Progenitor cell of endocrine pancreas (in vitro differentiated cells): ENCODE results near the gene IPO9. TPM values are rescaled to one million over a fixed set of nuclear protein-coding genes. Genes with fewer than 3 reads are reported as not detected.

ENCODE experiments used
- DNase-seq: peaks from one replicate; pipeline ENCODE4 v3.0.0; 2021; ENCODE audit warnings: low spot score; ENCODE audit not compliant: unreplicated experiment
- H3K27ac Mint-ChIP-seq: 2 replicates; pipeline ENCODE4 v1.8.0; 2021; ENCODE audit warnings: mild to moderate bottlenecking, moderate library complexity, mixed read lengths
- H3K27me3 Mint-ChIP-seq: 2 replicates; pipeline ENCODE4 v1.8.0; 2021; ENCODE audit warnings: mixed read lengths
- H3K36me3 Mint-ChIP-seq: 2 replicates; pipeline ENCODE4 v1.8.0; 2022; ENCODE audit warnings: mixed read lengths; ENCODE audit not compliant: insufficient read depth
- H3K4me1 Mint-ChIP-seq: 2 replicates; pipeline ENCODE4 v1.8.0; 2021; ENCODE audit warnings: low read depth, mixed read lengths
- H3K4me3 Mint-ChIP-seq: 2 replicates; pipeline ENCODE4 v1.8.0; 2021; ENCODE audit warnings: low read depth, mild to moderate bottlenecking, moderate library complexity, mixed read lengths
- H3K9me3 Mint-ChIP-seq: 2 replicates; pipeline ENCODE4 v1.8.0; 2021; ENCODE audit warnings: low read depth, mixed read lengths
- total RNA-seq: library from RNA; stranded (reverse); gene quantifications from 2 replicates; pipeline ENCODE4 v1.2.1, GENCODE V29; 2021
- TF ChIP-seq, protein P1 (sequence below): fragments of 200-600 bp; sonication (generic); IDR thresholded peaks from one replicate; pipeline ENCODE4 v1.5.0; 2021; ENCODE audit warnings: antibody characterized with exemption, mild to moderate bottlenecking; ENCODE audit not compliant: unreplicated experiment

IPO9 gene
- total RNA-seq, 1 donor from 2014 or later = 99.8 TPM

DNA sequence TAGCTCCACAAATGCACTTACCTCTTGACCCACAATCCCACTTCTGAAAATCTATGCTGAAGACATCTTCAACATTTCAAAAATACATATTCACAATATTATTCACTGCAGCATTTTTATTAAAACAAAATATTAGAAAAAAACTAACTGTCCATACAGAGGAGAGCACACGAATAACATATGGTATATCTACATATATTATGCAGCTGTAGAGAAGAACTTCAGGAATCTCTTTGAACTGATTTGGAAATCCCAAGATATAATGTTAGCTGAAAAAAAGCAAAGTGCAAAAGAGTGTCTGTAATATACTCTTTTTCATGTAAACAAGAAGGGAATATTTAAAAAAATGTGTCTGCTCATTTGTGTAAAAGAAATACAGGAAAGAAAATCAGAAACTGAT lies 11.5 kb downstream of the IPO9 start:
- no peak for DNase-seq
- TF ChIP-seq, protein P1, sequence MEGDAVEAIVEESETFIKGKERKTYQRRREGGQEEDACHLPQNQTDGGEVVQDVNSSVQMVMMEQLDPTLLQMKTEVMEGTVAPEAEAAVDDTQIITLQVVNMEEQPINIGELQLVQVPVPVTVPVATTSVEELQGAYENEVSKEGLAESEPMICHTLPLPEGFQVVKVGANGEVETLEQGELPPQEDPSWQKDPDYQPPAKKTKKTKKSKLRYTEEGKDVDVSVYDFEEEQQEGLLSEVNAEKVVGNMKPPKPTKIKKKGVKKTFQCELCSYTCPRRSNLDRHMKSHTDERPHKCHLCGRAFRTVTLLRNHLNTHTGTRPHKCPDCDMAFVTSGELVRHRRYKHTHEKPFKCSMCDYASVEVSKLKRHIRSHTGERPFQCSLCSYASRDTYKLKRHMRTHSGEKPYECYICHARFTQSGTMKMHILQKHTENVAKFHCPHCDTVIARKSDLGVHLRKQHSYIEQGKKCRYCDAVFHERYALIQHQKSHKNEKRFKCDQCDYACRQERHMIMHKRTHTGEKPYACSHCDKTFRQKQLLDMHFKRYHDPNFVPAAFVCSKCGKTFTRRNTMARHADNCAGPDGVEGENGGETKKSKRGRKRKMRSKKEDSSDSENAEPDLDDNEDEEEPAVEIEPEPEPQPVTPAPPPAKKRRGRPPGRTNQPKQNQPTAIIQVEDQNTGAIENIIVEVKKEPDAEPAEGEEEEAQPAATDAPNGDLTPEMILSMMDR = no peak
- Mint-ChIP-seq H3K9me3 (no peaks in the 10 kb centered on the region), H3K4me3 (no peak overlapping the region), H3K4me1 (peaks cover 5% of the 10 kb centered on the region), H3K36me3 (peaks cover 8% of the 10 kb centered on the region), H3K27me3 (no peaks in the 10 kb centered on the region), H3K27ac (no peak overlapping the region)

DNA sequence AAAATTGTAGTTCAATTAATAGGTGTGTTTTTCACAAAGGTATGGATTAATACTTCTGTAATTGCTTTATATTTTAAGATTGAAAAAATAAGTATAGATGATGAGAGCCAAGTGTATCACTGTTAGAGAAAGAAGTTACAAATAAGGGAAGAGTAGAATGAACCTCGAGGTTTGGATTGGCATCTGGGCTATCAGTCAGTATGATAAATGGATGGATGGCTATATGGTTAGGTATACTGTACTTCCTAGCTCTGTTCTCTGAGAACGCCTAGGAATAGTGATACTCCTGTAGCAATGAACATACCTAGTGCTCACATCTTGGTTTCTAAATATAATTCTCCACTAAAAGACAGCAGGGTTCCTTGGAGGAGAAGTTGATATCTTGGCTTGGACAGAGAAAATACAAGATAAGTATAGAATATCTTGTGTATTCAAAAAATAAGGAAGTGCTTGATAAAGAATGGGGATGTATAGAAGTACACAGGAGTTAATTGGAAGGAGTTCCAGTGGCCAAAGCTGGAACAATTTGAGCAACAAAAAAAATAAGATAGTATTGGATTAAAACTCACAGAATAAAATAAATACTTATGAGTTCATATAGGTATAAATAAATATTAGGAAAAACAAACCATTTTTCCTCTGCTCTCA lies 12.4 kb downstream of the IPO9 start:
- peaks cover 5% of the 10 kb centered on the region for H3K4me1 Mint-ChIP-seq
- H3K9me3 Mint-ChIP-seq = no peaks in the 10 kb centered on the region
- H3K4me3 Mint-ChIP-seq = no peak overlapping the region
- TF ChIP-seq, protein P1 = no peak
- no peak for DNase-seq
- no peak overlapping the region for H3K27ac Mint-ChIP-seq
- peaks cover 6% of the 10 kb centered on the region for H3K36me3 Mint-ChIP-seq
- no peaks in the 10 kb centered on the region for H3K27me3 Mint-ChIP-seq

DNA sequence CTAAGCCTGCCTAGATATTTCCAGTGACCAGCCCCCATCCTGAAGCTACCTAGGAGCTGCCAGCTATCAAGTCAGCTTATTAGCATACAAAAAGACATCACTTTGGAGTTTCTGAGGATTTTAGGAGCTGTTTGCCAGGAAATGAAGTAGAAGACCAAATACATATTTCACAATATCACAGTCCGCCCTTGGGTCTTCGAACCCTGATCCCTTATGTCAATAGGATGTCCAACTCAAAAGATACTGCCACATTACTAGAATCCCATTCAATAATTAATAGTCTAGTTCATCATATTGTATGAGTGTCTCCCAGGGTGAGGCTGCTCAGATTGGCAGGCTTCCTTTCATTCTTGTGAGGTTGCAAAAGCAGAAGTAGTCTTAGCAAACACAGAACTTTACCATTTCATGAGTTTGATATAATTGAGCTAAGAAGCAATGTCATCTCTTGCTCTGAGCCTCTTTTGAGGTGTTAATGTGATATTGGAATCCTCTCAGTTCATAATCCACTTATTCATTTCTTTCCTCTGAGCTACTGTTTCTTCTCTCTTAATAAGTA lies 13.6 kb downstream of the IPO9 start:
- Mint-ChIP-seq H3K9me3 (no peaks in the 10 kb centered on the region), H3K36me3 (peaks cover 6% of the 10 kb centered on the region), H3K27ac (peak overlapping the region; percentile 62), H3K4me3 (no peak overlapping the region), H3K27me3 (no peaks in the 10 kb centered on the region), H3K4me1 (peaks cover 5% of the 10 kb centered on the region)
- DNase-seq = no peak
- TF ChIP-seq, protein P1 = no peak

DNA sequence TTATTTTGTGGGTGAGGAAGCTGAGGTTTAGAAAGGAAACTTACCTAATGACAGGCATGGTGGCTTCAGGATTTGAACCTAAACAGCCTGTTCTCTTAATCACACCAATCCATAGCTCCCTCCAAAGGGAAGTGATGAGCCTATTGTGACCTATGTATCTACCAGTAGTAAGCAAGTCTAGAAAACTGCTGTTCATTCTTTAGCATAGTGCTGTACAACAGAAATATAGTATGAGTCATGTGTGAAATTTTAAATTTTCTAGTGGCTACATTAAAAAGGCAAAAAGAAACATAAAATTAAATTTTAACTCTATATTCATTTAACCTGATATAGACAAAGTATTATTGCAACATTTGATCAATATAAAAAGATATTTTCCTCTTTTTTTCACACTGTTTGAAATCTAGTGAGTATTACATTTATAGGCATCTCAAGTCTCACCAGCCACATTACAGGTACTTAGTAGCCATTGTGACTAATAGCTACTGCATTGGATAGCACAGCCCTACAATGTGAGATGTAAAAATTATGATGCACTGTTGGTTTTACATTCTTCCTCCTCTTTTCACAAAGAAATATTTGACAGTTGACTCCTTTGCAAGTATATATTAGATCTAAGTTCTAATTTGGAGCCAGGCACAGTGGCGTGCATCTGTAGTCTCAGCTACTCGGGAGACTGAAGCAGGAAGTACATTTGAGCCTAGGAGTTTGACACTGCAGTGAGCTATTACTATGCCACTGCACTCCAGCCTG lies 16.6 kb downstream of the IPO9 start:
- Mint-ChIP-seq H3K27ac (no peak overlapping the region), H3K27me3 (no peaks in the 10 kb centered on the region), H3K9me3 (no peaks in the 10 kb centered on the region), H3K4me3 (no peak overlapping the region), H3K36me3 (peaks cover 4% of the 10 kb centered on the region), H3K4me1 (peaks cover 14% of the 10 kb centered on the region)
- TF ChIP-seq, protein P1 = no peak
- no peak for DNase-seq

DNA sequence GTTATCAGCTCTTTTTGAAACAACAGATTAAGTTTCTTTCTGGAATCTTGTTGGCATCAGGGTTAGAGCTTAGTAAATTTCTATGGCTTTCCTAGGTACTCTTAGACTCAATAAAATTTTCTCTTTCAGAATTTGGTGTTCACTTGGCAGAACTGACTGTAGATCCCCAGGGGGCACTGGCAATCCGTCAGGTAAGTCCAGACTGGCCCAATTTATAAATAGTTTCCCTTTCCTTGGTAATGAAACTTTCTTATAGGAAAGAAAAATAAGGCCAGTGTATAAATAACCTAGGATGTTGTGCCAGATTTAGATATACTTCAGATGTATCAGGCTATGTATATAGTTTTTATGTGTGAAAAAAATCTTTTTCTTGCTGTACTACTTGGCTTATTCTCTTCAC lies 18.2 kb downstream of the IPO9 start:
- TF ChIP-seq, protein P1 = no peak
- no peak overlapping the region for H3K4me3 Mint-ChIP-seq
- H3K36me3 Mint-ChIP-seq = peaks cover 4% of the 10 kb centered on the region
- peaks cover 13% of the 10 kb centered on the region for H3K4me1 Mint-ChIP-seq
- no peaks in the 10 kb centered on the region for H3K27me3 Mint-ChIP-seq
- no peak for DNase-seq
- no peak overlapping the region for H3K27ac Mint-ChIP-seq
- H3K9me3 Mint-ChIP-seq = no peaks in the 10 kb centered on the region
